ENCODE results near the gene GLI1.
"Not testable (repeated sequence)": the region's sequence is repeated elsewhere in the genome, so short reads cannot be mapped to it uniquely, and the experiment has no call there.

GLI1 gene

GRCh38 chr12:57441393-57441792 lies 18.2 kb upstream of the GLI1 start:
- not testable (repeated sequence) for DNase-seq

GRCh38 chr12:57441846-57442427 lies 17.6 kb upstream of the GLI1 start:
- no peak for DNase-seq

DNA sequence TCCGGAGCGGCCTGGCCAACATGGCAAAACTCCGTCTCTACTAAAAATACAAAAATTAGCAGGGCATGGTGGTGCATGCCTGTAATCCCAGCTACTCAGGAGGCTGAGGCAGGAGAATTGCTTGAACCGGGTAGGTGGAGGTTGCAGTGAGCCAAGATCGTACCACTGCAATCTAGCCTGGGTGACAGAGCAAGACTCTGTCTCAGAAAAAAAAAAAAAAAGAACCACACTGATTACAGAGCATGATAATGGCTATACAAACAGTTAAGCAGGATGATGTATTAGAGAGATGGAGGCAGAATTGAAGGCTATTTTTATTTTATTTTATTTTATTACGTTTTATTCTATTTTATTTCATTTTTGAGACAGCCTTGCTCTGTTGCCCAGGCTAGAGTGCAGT lies 15.2 kb upstream of the GLI1 start:
- DNase-seq, result not testable (repeated sequence)

GRCh38 chr12:57444744-57445143 lies 14.8 kb upstream of the GLI1 start:
- DNase-seq, result no peak

- no peak for DNase-seq
These were observed 13.2 kb upstream of the GLI1 start for GRCh38 chr12:57446292-57446960.

GRCh38 chr12:57448669-57449068 lies 10.9 kb upstream of the GLI1 start:
- no peak for DNase-seq

- no peak for DNase-seq
These were observed 10.2 kb upstream of the GLI1 start for GRCh38 chr12:57449375-57449774.

DNA sequence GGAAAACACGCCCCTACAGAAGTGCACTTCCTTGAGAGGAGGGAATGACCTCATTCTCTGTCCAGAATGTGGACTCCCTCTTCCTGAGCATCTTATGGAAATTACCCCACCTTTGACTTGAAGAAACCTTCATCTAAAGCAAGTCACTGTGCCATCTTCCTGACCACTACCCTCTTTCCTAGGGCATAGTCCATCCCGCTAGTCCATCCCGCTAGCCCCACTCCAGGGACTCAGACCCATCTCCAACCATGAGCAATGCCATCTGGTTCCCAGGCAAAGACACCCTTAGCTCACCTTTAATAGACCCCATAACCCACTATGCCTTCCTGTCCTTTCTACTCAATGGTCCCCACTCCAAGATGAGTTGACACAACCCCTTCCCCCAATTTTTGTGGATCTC lies 9.5 kb upstream of the GLI1 start:
- DNase-seq, result no peak

DNA sequence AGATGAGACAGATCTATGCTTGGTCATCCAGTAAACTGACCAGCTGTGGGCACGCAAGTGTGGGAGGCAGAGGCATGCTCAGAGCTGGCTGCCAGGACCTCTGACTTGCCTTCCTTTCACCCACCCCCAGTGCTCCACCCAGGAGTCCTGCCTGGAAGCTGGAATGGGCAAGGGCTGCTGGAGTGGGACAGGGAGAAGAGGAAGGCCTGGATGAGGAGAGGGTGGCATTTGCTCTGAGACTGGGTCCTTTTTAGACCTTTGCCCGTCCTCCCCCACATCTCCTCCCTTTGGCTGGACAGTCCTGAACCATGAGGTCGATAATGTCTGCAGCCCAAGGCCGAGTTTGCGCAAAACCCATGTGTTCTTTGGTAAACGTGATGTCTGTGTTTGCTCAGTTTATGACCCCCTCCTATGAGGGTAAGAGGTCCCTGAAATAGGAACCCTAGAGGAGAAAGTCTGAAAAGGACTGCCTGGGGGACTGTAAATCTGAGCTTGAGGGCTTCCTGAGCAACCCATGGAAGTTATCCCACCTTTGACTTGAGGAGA lies 8.3 kb upstream of the GLI1 start:
- no peak for DNase-seq

DNA sequence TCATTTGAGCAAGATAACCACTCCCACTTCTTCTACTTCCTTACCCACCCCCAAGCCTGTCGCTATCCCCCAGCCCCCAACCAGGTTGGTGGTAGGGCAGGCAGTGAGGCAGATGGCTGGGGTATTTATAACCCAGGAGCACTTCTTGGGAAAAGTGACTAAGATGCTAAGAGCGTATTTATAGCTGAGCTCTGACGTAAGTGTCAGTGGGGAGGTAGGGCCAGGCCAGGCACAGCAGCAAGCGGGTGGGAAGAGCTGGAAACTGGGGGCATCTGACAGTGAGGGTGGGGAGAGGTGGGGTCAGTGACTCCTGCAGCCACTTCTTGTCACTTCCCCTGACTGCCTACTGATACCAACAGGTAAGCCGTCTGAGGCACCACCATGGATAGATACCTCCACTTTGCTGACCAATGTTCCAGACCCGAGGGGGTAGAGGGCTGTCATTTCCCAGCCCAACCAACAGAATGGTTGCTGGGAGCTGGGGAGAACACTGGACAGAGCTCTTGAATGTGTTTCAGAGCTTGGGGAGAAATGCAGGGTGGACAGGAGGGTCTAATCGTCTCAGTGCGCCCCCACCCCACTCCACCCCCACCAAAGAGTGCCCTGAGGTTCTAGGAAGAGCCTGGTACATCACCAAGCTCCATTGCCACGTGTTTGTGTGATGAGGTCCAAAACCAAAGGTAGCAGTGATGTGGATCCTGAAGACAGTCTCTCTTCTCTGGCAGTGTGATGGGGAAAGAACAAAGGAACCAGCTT lies 7.2 kb upstream of the GLI1 start:
- DNase-seq, result no peak

DNA sequence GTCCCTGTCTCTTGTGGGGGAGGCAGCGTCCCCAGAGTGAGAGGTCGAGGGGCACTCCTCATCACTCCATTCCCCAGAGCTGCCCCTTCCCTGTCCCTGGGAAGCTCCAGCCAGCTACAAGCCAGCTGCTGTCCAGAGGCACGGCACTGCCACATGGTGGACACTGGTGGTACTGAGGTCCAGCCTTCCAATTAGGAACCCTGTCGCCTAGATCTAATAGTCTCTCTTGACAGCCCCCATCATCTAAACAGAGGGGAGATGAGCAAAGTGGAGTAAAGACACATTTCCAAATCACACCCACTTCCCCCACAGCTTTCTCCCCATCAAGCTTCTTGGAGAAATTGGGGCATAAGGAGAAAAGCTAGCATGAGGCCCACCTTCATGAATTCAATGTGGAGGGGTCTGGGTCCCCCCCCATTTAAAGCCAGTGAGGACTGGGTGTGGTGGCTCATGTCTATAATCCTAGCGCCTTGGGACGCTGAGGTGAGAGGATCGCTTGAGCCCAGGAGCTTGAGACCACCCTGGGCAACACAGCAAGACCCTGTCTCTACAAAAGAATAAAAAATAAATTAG lies 6.6 kb upstream of the GLI1 start:
- peak; percentile 63 for DNase-seq

- DNase-seq, result no peak
These were observed 5.4 kb upstream of the GLI1 start for GRCh38 chr12:57454213-57454565.

DNA sequence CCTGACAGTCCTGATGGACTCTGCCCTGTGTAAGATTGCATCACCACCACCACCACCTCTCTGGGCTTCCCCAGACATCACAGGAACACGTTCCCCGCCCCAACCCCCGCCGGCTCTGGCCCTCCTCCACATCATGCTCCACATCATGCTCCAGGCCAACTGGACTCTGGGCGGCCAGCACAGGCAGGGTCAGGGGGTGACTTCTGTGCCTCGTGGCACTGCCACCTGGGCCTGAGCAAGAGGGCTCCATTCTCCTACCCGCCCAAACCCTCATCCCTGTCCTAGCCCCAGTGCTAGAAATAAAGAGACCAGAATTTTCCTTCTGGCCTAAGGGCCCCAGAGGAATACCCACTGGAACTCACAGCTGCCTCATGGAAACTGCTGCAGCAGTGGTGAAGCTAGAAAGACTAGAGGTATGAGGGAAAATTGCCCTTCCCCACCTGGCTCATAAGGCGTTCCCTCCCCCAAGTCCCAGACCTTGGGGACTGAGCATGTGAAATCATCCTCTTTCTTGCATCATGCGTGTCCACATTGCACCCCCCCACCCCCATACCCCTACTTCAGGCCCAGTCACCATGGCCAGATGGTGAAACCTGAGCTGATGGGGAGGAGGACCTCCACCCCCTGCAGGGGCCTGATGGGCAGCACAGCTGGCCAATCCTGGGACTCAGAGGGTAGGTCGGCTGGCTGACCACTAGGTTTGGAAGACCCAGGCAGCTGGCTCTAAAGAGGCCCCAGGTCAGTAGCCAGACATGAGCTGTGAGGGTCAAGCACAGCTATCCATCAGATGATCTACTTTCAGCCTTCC lies 4.8 kb upstream of the GLI1 start, which contains the start of gene INHBE:
Gene INHBE, plus strand, starts transcription at position 742 of the 808 bp plus-strand sequence. CDS start 230 bp downstream, outside the sequence.
- no peak for DNase-seq

DNA sequence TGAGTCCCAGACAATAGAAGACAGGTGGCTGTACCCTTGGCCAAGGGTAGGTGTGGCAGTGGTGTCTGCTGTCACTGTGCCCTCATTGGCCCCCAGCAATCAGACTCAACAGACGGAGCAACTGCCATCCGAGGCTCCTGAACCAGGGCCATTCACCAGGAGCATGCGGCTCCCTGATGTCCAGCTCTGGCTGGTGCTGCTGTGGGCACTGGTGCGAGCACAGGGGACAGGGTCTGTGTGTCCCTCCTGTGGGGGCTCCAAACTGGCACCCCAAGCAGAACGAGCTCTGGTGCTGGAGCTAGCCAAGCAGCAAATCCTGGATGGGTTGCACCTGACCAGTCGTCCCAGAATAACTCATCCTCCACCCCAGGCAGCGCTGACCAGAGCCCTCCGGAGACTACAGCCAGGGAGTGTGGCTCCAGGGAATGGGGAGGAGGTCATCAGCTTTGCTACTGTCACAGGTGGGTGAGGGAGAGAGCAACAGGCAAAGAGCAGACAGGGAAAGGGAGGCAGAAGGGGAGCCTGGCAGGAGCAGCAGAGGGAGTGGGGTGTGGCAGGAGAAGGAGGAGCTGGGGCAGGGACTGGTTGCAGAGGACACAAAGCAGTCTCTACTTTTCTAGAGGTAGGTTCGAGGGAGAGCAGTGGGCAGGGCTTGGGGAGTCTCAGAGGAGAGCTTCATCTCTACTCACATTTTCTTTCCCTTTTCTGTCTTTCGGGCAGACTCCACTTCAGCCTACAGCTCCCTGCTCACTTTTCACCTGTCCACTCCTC lies 4.0 kb upstream of the GLI1 start:
- no peak for DNase-seq

GRCh38 chr12:57456145-57456700 lies 3.4 kb upstream of the GLI1 start:
- DNase-seq, result peak; percentile 56

DNA sequence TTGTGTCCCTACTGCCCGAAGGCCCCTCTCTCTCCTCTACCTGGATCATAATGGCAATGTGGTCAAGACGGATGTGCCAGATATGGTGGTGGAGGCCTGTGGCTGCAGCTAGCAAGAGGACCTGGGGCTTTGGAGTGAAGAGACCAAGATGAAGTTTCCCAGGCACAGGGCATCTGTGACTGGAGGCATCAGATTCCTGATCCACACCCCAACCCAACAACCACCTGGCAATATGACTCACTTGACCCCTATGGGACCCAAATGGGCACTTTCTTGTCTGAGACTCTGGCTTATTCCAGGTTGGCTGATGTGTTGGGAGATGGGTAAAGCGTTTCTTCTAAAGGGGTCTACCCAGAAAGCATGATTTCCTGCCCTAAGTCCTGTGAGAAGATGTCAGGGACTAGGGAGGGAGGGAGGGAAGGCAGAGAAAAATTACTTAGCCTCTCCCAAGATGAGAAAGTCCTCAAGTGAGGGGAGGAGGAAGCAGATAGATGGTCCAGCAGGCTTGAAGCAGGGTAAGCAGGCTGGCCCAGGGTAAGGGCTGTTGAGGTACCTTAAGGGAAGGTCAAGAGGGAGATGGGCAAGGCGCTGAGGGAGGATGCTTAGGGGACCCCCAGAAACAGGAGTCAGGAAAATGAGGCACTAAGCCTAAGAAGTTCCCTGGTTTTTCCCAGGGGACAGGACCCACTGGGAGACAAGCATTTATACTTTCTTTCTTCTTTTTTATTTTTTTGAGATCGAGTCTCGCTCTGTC lies 2.7 kb upstream of the GLI1 start:
- no peak for DNase-seq

DNA sequence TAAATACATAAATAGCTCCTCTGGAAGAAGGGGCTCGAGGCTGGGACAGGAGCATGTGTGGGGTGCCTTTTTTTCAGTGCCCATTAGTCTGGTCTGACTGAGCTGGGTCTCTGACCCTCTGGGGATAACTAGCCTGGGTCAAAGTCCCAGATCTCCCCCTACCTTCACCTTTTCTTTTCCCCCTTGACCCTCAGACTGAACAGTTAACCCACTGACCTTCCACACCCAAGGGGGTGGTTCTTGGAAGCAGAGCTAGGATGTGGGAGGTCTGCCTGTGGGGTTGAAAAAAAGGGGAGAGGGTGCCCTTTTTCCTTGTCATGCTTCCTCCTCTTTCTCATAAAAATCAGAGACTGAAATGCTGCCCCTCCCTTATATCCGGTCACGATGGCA lies 925 bp upstream of the GLI1 start:
- no peak for DNase-seq

- peak; percentile 96 for DNase-seq
These were observed 383 bp upstream of the GLI1 start for GRCh38 chr12:57459055-57459749.

DNA sequence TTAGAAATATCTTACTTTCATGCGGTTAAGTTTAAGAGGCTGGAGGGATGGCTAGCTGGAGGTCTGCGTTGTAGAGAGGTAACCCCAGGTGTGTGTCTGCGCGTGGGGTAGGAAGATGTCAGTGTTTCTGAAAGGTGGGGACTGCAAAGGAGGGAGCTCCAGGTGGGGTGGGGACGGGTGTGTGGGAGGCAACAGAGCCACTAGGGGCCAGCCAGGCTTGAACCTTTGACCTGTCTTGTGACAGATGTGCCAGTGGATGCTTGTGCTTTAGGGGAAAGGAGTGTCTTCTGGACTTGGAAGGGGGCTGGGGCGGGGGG lies 841 bp downstream of the GLI1 start:
- peak; percentile 58 for DNase-seq

DNA sequence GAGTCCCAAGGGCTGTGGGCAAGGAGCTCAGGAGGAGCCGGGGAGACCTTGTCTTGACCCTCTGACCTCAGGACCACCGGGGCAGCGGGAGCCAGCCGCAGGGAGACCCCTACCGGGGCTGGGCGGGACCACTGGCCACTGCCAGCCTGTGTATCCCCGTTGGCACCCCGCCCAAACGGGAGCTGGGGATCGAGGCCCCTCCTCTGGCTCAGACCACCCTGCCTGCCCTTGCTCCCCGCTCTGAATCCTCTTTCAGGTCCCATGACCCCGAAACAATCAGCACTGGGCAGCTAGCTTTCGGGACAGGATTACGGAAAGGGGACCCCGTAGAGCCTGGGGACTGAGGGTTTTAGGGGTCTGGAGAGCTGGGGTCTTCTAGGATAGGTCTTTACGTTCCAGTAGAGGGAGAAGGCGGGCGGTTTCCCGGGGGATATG lies 1.3 kb downstream of the GLI1 start:
- no peak for DNase-seq
